ENCODE data around the gene PLEKHM1. TPM values are rescaled to one million over a fixed set of nuclear protein-coding genes. Genes with fewer than 3 reads are reported as not detected.

The PLEKHM1 gene
- total and polyA plus RNA-seq, 4 experiments from 2014 or later, result 6.8 to 92.5 (median 50.9) TPM

DNA sequence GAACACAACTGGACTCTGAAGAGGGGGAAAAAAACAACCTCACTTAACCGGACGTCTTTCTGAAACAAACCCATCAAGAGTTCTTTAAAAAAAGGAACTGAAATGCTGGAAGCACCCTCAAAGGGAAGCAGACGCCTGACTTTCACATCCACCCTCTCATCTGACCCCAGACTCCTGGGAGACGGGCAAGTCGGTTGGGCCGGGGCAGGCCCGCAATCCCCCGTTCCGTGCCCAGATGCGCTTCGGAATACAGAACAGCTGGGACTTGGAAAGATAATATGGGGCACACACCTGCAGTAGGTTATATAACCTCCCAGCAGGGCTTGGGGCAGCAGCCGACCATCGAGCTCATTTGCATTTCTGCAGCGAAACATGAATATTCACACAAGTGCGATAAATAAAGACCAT lies 61.6 kb downstream of the PLEKHM1 start:
- Mint-ChIP-seq H3K9me3 (no peaks in the 10 kb centered on the region), H3K27me3 (no peaks in the 10 kb centered on the region), H3K4me3 (peak overlapping the region in 7 of 8 donors; percentile 35 to 86 (median 54)), H3K36me3 (no peaks in the 10 kb centered on the region), H3K27ac (peak overlapping the region in 4 of 7 donors; percentile 29 to 91 (median 53)), H3K4me1 (peaks cover 9 to 29% (median 23%) of the 10 kb centered on the region in 4 donors)
- ChIA-PET CTCF (ENCODE audit: partially characterized antibody) (interaction anchor here (0.7 to 2.4 kb wide), 4 partner anchors 11 to 34 kb away, joined by 3 to 10 read pairs (median 5); no protein-coding TSS in a partner anchor), POLR2A (ENCODE audit: partially characterized antibody) (interaction anchor here (1.0 kb wide), 1 partner anchor 20 kb away, joined by 3 read pairs; no protein-coding TSS in a partner anchor)
- no peaks in the 10 kb centered on the region for H3K9me3 ChIP-seq (ENCODE audit: control insufficient read depth in 1 of 2, low read length in 2 of 2)
- DNase-seq, result no peak
- H3K27me3 ChIP-seq (ENCODE audit: insufficient read depth, low read length), result no peaks in the 10 kb centered on the region
- intact Hi-C loops (cut with micrococcal nuclease), result loop anchor here (1.0 to 2.0 kb wide), 2 partner anchors 18 to 34 kb away; no protein-coding TSS in a partner anchor
- H3K4me3 ChIP-seq (ENCODE audit: low read length in 2 of 2), result no peak overlapping the region
- H3K27ac ChIP-seq (ENCODE audit: low read depth, low read length), result no peak overlapping the region
- H3K36me3 ChIP-seq (ENCODE audit: insufficient read depth, low read length), result no peaks in the 10 kb centered on the region
- peaks cover 19% of the 10 kb centered on the region for H3K4me1 ChIP-seq (ENCODE audit: insufficient read depth, low read length)

DNA sequence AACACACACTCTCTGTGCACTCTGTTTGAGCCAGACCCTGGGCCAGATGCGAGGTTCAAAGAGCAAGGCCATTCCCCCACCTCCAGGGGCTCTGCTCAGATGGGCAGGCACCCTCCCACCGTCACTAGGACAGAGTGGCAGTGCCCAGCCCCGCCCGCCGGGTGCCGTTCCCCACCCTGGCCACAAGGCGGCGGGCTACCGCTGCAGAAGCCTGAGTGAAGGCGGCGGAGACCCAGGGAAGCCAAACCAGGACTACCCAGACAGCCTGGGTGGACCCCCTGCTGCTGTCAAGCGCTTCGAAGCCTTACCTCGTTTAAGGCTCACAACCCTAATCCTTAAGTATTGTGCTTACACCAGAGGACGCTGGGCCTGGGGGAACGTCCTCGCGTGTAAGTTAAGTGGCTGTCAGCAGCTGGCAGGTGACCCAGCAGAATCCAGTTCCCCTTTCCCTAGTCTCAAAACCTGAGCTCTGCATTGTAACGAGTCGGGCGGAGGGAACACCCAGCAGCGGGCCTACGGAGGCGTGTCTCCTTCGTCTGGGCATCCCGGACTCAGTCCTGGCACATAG lies 62.4 kb downstream of the PLEKHM1 start:
- Histone ChIP-seq H3K4me3 (ENCODE audit: low read length in 2 of 2) (no peak overlapping the region), H3K4me1 (ENCODE audit: insufficient read depth, low read length) (peaks cover 19% of the 10 kb centered on the region), H3K36me3 (ENCODE audit: insufficient read depth, low read length) (no peaks in the 10 kb centered on the region), H3K27me3 (ENCODE audit: insufficient read depth, low read length) (no peaks in the 10 kb centered on the region), H3K9me3 (ENCODE audit: control insufficient read depth in 1 of 2, low read length in 2 of 2) (no peaks in the 10 kb centered on the region), H3K27ac (ENCODE audit: low read depth, low read length) (no peak overlapping the region)
- DNase-seq, result peak; percentile 60 to 84 (median 77)
- intact Hi-C loops (cut with micrococcal nuclease), result loop anchor here (1.0 to 2.0 kb wide), 2 partner anchors 17 to 33 kb away; no protein-coding TSS in a partner anchor
- POLR2A ChIA-PET (ENCODE audit: partially characterized antibody), result interaction anchor here (1.0 kb wide), 1 partner anchor 19 kb away, joined by 3 read pairs; no protein-coding TSS in a partner anchor
- no peaks in the 10 kb centered on the region for H3K9me3 Mint-ChIP-seq
- no peaks in the 10 kb centered on the region for H3K27me3 Mint-ChIP-seq
- H3K4me1 Mint-ChIP-seq, result peaks cover 9 to 29% (median 23%) of the 10 kb centered on the region in 4 donors
- peak overlapping the region; percentile 17 to 91 (median 76) for H3K27ac Mint-ChIP-seq
- CTCF ChIA-PET (ENCODE audit: partially characterized antibody), result interaction anchor here (0.7 to 2.4 kb wide), 5 partner anchors 12 to 34 kb away, joined by 3 to 10 read pairs (median 6); no protein-coding TSS in a partner anchor
- H3K4me3 Mint-ChIP-seq, result peak overlapping the region; percentile 37 to 86 (median 68)
- H3K36me3 Mint-ChIP-seq, result no peaks in the 10 kb centered on the region

DNA sequence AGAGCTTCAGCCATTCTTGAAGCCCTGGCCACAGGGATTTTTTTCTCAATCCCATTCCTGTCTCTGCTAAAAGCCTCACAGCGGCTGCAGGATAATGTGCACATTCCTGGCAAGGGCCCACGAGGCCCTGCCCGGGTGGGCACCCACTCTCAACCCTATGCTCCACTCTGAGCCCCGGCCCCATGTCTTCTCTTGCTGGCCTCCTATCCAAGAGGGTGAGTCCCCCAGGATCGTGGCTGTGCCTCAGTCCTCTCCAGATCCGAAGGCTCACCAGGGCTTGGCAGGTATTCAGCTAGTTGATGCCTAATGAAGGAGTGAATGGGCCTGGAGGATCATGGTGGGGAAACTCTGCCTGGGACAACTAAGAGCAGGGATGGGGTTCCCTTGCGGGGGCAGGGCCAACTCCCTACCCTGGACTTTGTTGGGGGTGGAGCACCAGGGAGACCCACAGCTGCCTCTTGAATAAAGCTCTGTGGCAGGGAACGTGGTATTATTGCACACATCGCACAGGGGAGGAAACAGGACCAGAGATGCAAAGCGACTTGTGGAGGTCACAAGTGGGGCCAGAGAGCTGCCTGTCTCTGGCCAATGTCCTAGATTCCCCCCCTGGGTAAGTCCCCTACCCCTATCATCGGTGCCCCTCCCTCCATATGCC lies 63.2 kb downstream of the PLEKHM1 start:
- ChIA-PET POLR2A (ENCODE audit: partially characterized antibody) (interaction anchor here (2.0 kb wide), 1 partner anchor 17 kb away, joined by 5 read pairs; no protein-coding TSS in a partner anchor), CTCF (ENCODE audit: partially characterized antibody) (interaction anchor here (1.3 to 2.4 kb wide), 3 partner anchors 18 to 33 kb away, joined by 5 to 10 read pairs (median 9); no protein-coding TSS in a partner anchor)
- H3K27ac Mint-ChIP-seq, result peak overlapping the region in 1 of 7 donors; percentile 41
- H3K9me3 Mint-ChIP-seq, result no peaks in the 10 kb centered on the region
- Histone ChIP-seq H3K27ac (ENCODE audit: low read depth, low read length) (no peak overlapping the region), H3K9me3 (ENCODE audit: control insufficient read depth in 1 of 2, low read length in 2 of 2) (no peaks in the 10 kb centered on the region), H3K4me3 (ENCODE audit: low read length in 2 of 2) (no peak overlapping the region), H3K27me3 (ENCODE audit: insufficient read depth, low read length) (no peaks in the 10 kb centered on the region), H3K36me3 (ENCODE audit: insufficient read depth, low read length) (no peaks in the 10 kb centered on the region), H3K4me1 (ENCODE audit: insufficient read depth, low read length) (peaks cover 19% of the 10 kb centered on the region)
- DNase-seq, result no peak
- H3K36me3 Mint-ChIP-seq, result no peaks in the 10 kb centered on the region
- intact Hi-C loops (cut with micrococcal nuclease), result no loop called here
- no peaks in the 10 kb centered on the region for H3K27me3 Mint-ChIP-seq
- peaks cover 9 to 29% (median 22%) of the 10 kb centered on the region in 4 donors for H3K4me1 Mint-ChIP-seq
- peak overlapping the region in 1 of 8 donors; percentile 39 for H3K4me3 Mint-ChIP-seq

DNA sequence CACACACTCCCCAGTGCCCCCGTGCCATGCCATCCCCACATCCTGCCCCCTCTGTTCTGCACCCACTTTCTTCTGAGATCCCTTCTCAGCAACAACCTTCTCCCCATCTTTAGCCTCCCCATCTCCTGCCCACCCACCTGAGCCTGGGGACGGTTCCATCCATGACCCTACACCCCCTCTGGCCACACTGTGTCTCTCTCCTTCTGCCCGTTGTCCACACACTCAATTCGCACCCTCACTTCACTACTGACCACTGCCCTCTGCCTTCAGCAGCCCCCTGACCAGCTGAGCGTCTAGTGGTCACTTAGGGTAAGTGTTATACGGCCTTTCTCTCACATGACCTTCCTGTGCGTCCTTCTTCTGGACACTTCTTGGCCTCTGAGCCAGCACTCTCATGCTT lies 64.0 kb downstream of the PLEKHM1 start:
- H3K27ac Mint-ChIP-seq, result peak overlapping the region in 1 of 7 donors; percentile 57
- intact Hi-C loops (cut with micrococcal nuclease), result no loop called here

DNA sequence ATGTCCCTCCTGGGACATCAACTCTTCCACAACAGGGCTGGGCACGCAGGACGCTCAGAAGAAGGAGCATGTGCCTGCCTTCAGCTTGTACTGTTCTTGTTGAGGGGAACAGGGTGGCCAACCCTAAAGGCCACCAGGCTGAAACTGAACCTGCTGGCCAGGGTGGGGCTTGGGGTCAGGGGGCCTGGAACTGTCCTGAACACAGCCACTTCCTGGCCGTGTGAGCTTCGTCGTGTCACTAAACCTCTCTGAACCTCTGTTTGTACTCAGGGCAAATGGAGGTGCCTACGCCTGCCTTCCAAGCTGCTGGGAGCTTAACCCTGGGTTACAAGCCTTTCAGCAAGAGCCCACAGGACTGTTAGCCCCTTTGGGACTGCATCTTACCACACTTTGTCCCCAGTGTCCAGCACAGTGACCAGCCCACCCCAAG lies 64.5 kb downstream of the PLEKHM1 start:
- intact Hi-C loops (cut with micrococcal nuclease), result no loop called here
- Histone ChIP-seq H3K4me3 (ENCODE audit: low read length in 2 of 2) (no peak overlapping the region), H3K4me1 (ENCODE audit: insufficient read depth, low read length) (peaks cover 14% of the 10 kb centered on the region), H3K36me3 (ENCODE audit: insufficient read depth, low read length) (no peaks in the 10 kb centered on the region), H3K27me3 (ENCODE audit: insufficient read depth, low read length) (no peaks in the 10 kb centered on the region), H3K27ac (ENCODE audit: low read depth, low read length) (no peak overlapping the region), H3K9me3 (ENCODE audit: control insufficient read depth in 1 of 2, low read length in 2 of 2) (no peaks in the 10 kb centered on the region)
- no peaks in the 10 kb centered on the region for H3K27me3 Mint-ChIP-seq
- H3K27ac Mint-ChIP-seq, result peak overlapping the region in 1 of 7 donors; percentile 68
- H3K9me3 Mint-ChIP-seq, result no peaks in the 10 kb centered on the region
- ChIA-PET CTCF (ENCODE audit: partially characterized antibody) (interaction anchor here (2.4 kb wide), 1 partner anchor 32 kb away, joined by 9 read pairs; no protein-coding TSS in a partner anchor), POLR2A (ENCODE audit: partially characterized antibody) (interaction anchor here (0.9 to 2.0 kb wide), 2 partner anchors 9 to 15 kb away, joined by 5 read pairs; no protein-coding TSS in a partner anchor)
- H3K36me3 Mint-ChIP-seq, result no peaks in the 10 kb centered on the region
- H3K4me3 Mint-ChIP-seq, result no peak overlapping the region
- peaks cover 8 to 24% (median 20%) of the 10 kb centered on the region in 4 donors for H3K4me1 Mint-ChIP-seq
- DNase-seq, result no peak

More for the DNA sequence above, 64.0 kb downstream of the PLEKHM1 start:
- ChIA-PET CTCF (ENCODE audit: partially characterized antibody) (interaction anchor here (1.3 to 2.4 kb wide), 3 partner anchors 17 to 32 kb away, joined by 5 to 10 read pairs (median 9); no protein-coding TSS in a partner anchor), POLR2A (ENCODE audit: partially characterized antibody) (interaction anchor here (2.0 kb wide), 1 partner anchor 16 kb away, joined by 5 read pairs; no protein-coding TSS in a partner anchor)
- Mint-ChIP-seq H3K9me3 (no peaks in the 10 kb centered on the region), H3K4me3 (no peak overlapping the region), H3K36me3 (no peaks in the 10 kb centered on the region), H3K4me1 (peaks cover 9 to 27% (median 22%) of the 10 kb centered on the region in 4 donors), H3K27me3 (no peaks in the 10 kb centered on the region)
- no peak for DNase-seq
- H3K36me3 ChIP-seq (ENCODE audit: insufficient read depth, low read length), result no peaks in the 10 kb centered on the region
- H3K4me3 ChIP-seq (ENCODE audit: low read length in 2 of 2), result no peak overlapping the region
- H3K27ac ChIP-seq (ENCODE audit: low read depth, low read length), result no peak overlapping the region
- peaks cover 19% of the 10 kb centered on the region for H3K4me1 ChIP-seq (ENCODE audit: insufficient read depth, low read length)
- H3K27me3 ChIP-seq (ENCODE audit: insufficient read depth, low read length), result no peaks in the 10 kb centered on the region
- no peaks in the 10 kb centered on the region for H3K9me3 ChIP-seq (ENCODE audit: control insufficient read depth in 1 of 2, low read length in 2 of 2)

DNA sequence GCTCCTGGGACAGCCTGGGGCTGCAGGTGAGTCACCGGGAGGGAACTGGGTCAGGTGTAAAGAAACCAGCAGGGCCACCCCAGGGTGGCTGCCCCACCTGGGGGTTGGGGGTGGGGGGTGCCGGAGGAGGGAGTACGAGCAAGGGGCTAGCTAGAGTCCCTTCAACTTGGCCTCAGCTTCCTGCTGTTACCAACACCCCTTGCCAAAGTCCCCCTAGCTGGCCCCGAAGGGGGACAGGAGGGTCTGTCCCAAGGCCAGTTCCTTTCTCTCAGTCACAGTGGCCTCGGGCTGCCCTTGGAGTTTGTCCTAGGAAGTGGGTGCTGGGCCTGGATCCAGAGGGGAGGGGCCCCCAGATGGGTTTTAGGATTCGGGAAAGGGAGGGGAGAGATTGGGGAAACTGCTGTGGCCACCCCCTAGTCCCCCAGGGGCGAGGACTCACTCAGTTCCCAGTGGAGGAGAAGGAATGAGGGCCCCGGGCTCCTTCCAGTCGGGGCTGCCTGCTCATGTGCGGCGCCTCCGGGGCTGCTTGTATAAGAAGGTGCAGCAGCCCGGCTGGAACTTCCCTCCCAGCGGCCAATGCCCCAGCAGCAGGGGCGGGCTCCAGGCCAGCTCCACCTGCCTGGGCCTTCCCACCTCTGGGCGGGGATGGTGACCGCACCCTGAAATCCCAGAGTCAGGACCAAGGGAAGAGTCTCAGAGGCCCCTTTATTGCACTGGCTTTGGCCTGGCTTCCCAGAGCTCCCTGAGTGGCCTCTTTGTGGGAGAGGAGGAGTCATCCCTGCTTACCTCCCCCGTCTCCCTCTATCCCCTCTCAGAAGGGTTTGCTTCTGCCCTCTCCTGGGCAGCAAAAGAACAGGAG lies 65.2 kb downstream of the PLEKHM1 start:
- H3K4me1 Mint-ChIP-seq, result peaks cover 7 to 17% (median 15%) of the 10 kb centered on the region in 4 donors
- H3K4me3 ChIP-seq (ENCODE audit: low read length in 2 of 2), result no peak overlapping the region
- no peaks in the 10 kb centered on the region for H3K9me3 Mint-ChIP-seq
- H3K4me1 ChIP-seq (ENCODE audit: insufficient read depth, low read length), result peaks cover 11% of the 10 kb centered on the region
- no peak overlapping the region for H3K27ac ChIP-seq (ENCODE audit: low read depth, low read length)
- ChIA-PET POLR2A (ENCODE audit: partially characterized antibody) (interaction anchor here (0.9 to 2.0 kb wide), 2 partner anchors 10 to 15 kb away, joined by 5 read pairs; no protein-coding TSS in a partner anchor), CTCF (ENCODE audit: partially characterized antibody) (interaction anchor here (2.4 kb wide), 1 partner anchor 31 kb away, joined by 9 read pairs; no protein-coding TSS in a partner anchor)
- intact Hi-C loops (cut with micrococcal nuclease), result no loop called here
- H3K4me3 Mint-ChIP-seq, result no peak overlapping the region
- DNase-seq, result no peak
- no peaks in the 10 kb centered on the region for H3K36me3 ChIP-seq (ENCODE audit: insufficient read depth, low read length)
- H3K36me3 Mint-ChIP-seq, result no peaks in the 10 kb centered on the region
- H3K27me3 Mint-ChIP-seq, result no peaks in the 10 kb centered on the region
- no peak overlapping the region for H3K27ac Mint-ChIP-seq
- H3K27me3 ChIP-seq (ENCODE audit: insufficient read depth, low read length), result no peaks in the 10 kb centered on the region
- H3K9me3 ChIP-seq (ENCODE audit: control insufficient read depth in 1 of 2, low read length in 2 of 2), result no peaks in the 10 kb centered on the region
